ENCODE measurements around the gene RPL28. TPM values are rescaled to one million over a fixed set of nuclear protein-coding genes. Genes with fewer than 3 reads are reported as not detected.

RPL28 gene
- total RNA-seq, 1 donor from 2014 or later = 112 TPM

- no peak for DNase-seq
These were observed 31.7 kb upstream of the RPL28 start for GRCh38 chr19:55353803-55354697.

- no peak for DNase-seq
These were observed 31.0 kb upstream of the RPL28 start, which contains the start of gene COX6B2 for GRCh38 chr19:55354698-55355212. TSS of gene COX6B2 (minus strand) at chr19:55354719. CDS start at chr19:55354521, 198 bp downstream.

GRCh38 chr19:55355213-55355821 is 30.4 kb upstream of the RPL28 start:
- no peak for DNase-seq

GRCh38 chr19:55358493-55358892 is 27.2 kb upstream of the RPL28 start:
- DNase-seq = no peak

GRCh38 chr19:55358943-55359908 is 26.5 kb upstream of the RPL28 start:
- DNase-seq = no peak

- no peak for DNase-seq
These were observed 24.8 kb upstream of the RPL28 start for GRCh38 chr19:55360902-55361301.

- DNase-seq = no peak
These were observed 23.4 kb upstream of the RPL28 start for GRCh38 chr19:55362174-55362989.

- DNase-seq = no peak
These were observed 22.6 kb upstream of the RPL28 start, which contains the start of gene GARIN5B for GRCh38 chr19:55362990-55363716. TSS of gene GARIN5B (minus strand) at chr19:55363260. CDS start at chr19:55363066, 194 bp downstream.

GRCh38 chr19:55365245-55365644 is 20.5 kb upstream of the RPL28 start:
- DNase-seq = no peak

GRCh38 chr19:55365964-55366363 is 19.8 kb upstream of the RPL28 start:
- no peak for DNase-seq

GRCh38 chr19:55366790-55367189 is 18.9 kb upstream of the RPL28 start:
- DNase-seq = no peak

- no peak for DNase-seq
These were observed 17.6 kb upstream of the RPL28 start for GRCh38 chr19:55368106-55368505.

- no peak for DNase-seq
These were observed 16.8 kb upstream of the RPL28 start for GRCh38 chr19:55368701-55369563.

GRCh38 chr19:55369653-55370304 is 16.0 kb upstream of the RPL28 start:
- no peak for DNase-seq

- DNase-seq = no peak
These were observed 15.3 kb upstream of the RPL28 start, which contains the start of gene IL11 for GRCh38 chr19:55370305-55370988. TSS of gene IL11 (minus strand) at chr19:55370463. CDS start at chr19:55370310, 153 bp downstream.

- no peak for DNase-seq
These were observed 13.2 kb upstream of the RPL28 start for GRCh38 chr19:55372316-55373081.

- DNase-seq = no peak
These were observed 12.3 kb upstream of the RPL28 start for GRCh38 chr19:55373306-55373992.

All from occipital lobe (tissue), 2 donors.